Motor neuron (in vitro differentiated cells): Measurements from ENCODE around the gene AIF1L. TPM values are rescaled to one million over a fixed set of nuclear protein-coding genes. Genes with fewer than 3 reads are reported as not detected.
"Not testable (repeated sequence)": the region's sequence is repeated elsewhere in the genome, so short reads cannot be mapped to it uniquely, and the experiment has no call there.

Experiments used
- ATAC-seq, 8 experiments: fragments of 200-7000 bp; cut with Tn5 transposase; replicated peaks in 6 of 8; 2 replicates each; pipeline ENCODE4 v1.8.0; 2021; ENCODE audit warnings: mild to moderate bottlenecking in 8 of 8, moderate library complexity in 8 of 8
- H3K27ac ChIP-seq, 2 donors: fragments of 250-450 bp; sonication (Bioruptor Pico); 2 replicates each; pipeline ENCODE4 v1.9.0; 2021; ENCODE audit warnings: antibody characterized with exemption in 2 of 2, mild to moderate bottlenecking in 2 of 2, moderate library complexity in 1 of 2
- H3K4me1 ChIP-seq, 2 donors: fragments of 250-450 bp; sonication (Bioruptor Pico); replicated peaks in 1 of 2; 2 replicates each; pipeline ENCODE4 v1.6.1; 2021; ENCODE audit warnings: antibody characterized with exemption in 2 of 2, mild to moderate bottlenecking in 2 of 2, moderate library complexity in 1 of 2
- H3K4me3 ChIP-seq, 5 donors: fragments of 250-450 bp; sonication (Bioruptor Pico); 2 replicates each; pipeline ENCODE4 v1.9.0; 2021; ENCODE audit warnings: antibody characterized with exemption in 5 of 5, mild to moderate bottlenecking in 5 of 5, moderate library complexity in 4 of 5
- WGBS, 10 experiments: fragments of 450-650 bp; shearing (Covaris generic); methylation state at CpG; one replicate each; pipeline ENCODE4 v1.0.0; 2022; 5-methylcytosine and 5-hydroxymethylcytosine counted together
- in situ Hi-C, 9 experiments: fragments of 400-800 bp; cut with MboI; loops; one replicate each; pipeline ENCODE4 v1.15.0; 2021; ENCODE audit warnings: low sequenced_read_pairs in 9 of 9, low pct_unique_long_range_greater_than_20kb in 2 of 9; ENCODE audit not compliant: unreplicated experiment in 9 of 9
- total RNA-seq, 8 experiments: library from RNA; unstranded; fragments of 300-600 nt; gene quantifications; 2 replicates each; pipeline versions ENCODE4 v1.2.3 to v1.2.4, GENCODE V29; 2022

Gene AIF1L
- total RNA-seq, 8 experiments from 2014 or later = 1.2 to 24.5 (median 5.1) TPM

DNA sequence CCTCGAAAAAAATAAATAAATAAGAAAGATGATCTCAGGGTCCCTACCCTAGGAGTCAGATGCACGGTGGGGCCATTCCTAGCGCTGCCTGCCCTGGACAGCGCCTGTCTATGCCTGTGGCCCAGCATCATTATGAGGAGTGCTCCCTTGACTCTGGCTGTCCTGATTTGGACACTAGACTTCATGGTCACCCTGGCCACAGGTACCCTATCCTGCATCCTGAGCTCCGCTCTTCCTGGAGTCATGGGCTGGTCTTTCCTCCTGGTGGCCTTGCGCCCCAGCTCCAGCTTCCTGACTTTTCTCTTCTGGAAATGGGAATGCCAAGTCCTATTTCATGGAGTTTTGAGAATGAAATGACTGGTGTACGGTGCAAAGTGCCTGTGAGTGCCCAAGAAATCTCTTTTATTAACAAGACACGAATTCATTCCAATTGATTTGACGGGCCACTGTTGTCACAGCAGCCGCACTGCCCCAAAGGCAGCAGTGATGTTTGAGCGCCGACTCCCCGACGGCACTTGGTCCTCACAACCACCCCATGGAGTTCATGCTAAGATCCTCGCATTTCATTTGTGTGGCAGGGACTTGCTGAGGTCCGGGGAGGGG lies 564 bp upstream of the AIF1L start:
- H3K4me3 ChIP-seq = peak overlapping the region; percentile 32 to 69 (median 58)
- 0 to 80% (median 53%) methylated on average over 1 to 6 of the region's 16 CpGs; no CpG with 5 or more reads in 3 of the 10 experiments for WGBS, 10 experiments
- peaks cover 0 to 18% of the 10 kb centered on the region in 2 donors for H3K4me1 ChIP-seq
- ATAC-seq = no peak
- peak overlapping the region in 1 of 2 donors; percentile 13 for H3K27ac ChIP-seq
- in situ Hi-C loops = loop anchor here in 1 of 9 experiments (25.0 kb wide), 1 partner anchor 108 kb away; no protein-coding TSS in a partner anchor

DNA sequence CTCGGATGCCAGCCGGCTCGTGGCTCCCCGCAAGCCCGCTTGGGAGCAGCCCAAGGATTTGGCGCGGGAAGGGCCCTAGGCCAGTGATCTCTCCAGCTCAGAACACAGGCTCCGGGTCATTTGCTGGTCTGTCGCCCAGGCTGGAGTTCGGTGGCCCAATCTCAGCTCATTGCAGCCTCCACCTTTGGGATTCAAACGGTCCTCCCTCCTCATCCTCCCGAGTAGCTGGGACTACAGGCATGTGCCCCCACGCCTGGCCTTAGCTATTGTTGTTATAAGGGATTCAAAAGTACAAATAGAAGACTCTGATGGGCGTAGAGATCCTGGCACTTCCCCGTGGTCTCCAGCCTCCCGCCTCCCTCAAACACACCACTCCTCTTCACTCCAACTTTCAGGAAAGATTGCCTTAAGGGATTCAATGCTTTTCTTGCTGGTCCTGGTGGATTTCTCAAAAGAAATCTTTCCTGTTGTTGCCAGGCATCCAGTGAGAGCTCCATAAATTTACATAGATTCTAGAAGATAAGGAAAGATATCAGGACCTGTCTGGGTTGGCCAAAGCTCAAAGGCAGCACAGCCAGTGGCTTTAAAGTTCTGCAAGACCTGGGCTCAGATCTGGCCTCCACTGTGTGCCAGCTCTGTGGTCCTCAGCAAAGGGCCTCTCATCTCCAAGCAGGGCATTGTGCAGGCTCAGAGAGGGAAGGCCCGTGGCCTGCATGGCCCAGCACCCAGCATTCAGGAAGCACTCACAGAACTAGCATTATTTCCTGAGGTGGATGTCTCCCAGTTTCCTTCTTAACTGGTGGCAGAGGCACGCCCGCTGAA lies 1.0 kb downstream of the AIF1L start:
- H3K27ac ChIP-seq = peak overlapping the region in 1 of 2 donors; percentile 59
- H3K4me1 ChIP-seq = peaks cover 0 to 18% of the 10 kb centered on the region in 2 donors
- peak in 3 of 8 experiments; percentile 3 to 25 (median 12) for ATAC-seq
- peak overlapping the region; percentile 32 to 69 (median 58) for H3K4me3 ChIP-seq
- WGBS, 10 experiments = 14 to 100% (median 26%) methylated on average over 1 to 11 of the region's 19 CpGs; no CpG with 5 or more reads in 6 of the 10 experiments
- in situ Hi-C loops = loop anchor here in 1 of 9 experiments (25.0 kb wide), 1 partner anchor 110 kb away; no protein-coding TSS in a partner anchor

DNA sequence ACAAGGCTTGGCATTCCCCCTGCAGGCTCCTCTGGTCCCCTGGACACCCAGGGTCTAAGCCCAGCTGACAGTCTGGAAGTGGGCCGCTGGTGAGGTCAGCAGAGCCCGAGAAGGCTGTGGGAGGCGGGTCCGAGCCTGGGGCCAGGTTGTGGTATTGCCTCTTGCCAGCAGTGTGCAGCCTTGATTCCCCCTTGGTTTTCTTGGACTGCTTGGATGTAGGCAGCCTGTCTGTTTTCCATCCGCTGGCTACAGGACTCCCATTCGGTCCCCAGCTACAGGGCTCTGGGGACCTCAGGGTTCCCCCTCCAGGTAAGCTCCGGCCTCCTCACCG lies 1.6 kb downstream of the AIF1L start:
- Histone ChIP-seq H3K4me1 (peaks cover 0 to 18% of the 10 kb centered on the region in 2 donors), H3K4me3 (peak overlapping the region in 1 of 5 donors; percentile 63), H3K27ac (peak overlapping the region in 1 of 2 donors; percentile 59)
- no peak for ATAC-seq
- in situ Hi-C loops = loop anchor here in 1 of 9 experiments (25.0 kb wide), 1 partner anchor 111 kb away; no protein-coding TSS in a partner anchor
- WGBS, 10 experiments = 57 to 100% (median 73%) methylated on average over 1 to 6 of the region's 8 CpGs; no CpG with 5 or more reads in 5 of the 10 experiments

DNA sequence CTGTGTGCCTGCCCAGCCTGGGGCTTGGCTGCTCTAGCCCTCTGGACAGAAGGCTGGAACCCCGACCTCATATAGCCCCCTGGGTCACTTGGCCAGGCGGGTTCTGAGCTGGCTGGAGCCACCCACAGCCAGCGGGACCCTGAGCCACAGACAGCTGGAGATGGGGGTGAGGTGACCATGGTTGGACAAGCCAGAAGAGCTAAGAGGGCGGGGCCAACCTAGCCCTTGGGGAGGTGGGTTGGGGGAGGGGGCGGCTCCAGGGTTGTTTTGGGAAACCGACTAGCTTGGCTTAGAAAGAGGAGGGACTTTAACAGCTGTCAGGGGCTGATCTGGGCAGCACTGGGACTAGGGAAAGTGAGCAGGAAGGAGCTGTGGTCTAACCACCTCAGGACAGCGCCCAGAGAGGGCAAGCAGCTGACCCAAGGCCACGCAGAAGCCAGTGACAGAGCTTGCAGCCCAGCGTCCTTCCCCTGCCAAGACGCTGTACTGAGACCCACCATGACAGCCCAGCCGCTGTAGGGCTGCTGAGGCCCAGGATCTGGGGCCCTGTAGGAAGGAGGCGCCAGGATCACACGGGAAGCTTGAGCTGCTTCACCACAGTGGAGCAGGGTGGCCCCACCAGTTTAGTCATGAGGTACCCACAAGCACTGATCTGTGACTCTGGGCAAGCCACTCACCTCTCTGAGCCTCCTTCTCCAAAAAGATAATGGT lies 2.2 kb downstream of the AIF1L start:
- H3K27ac ChIP-seq = peak overlapping the region in 1 of 2 donors; percentile 59
- ATAC-seq = no peak
- peaks cover 0 to 18% of the 10 kb centered on the region in 2 donors for H3K4me1 ChIP-seq
- H3K4me3 ChIP-seq = no peak overlapping the region
- in situ Hi-C loops = loop anchor here in 1 of 9 experiments (25.0 kb wide), 1 partner anchor 111 kb away; no protein-coding TSS in a partner anchor
- WGBS, 10 experiments = 20 to 100% (median 80%) methylated on average over 1 to 2 of the region's 13 CpGs; no CpG with 5 or more reads in 5 of the 10 experiments

DNA sequence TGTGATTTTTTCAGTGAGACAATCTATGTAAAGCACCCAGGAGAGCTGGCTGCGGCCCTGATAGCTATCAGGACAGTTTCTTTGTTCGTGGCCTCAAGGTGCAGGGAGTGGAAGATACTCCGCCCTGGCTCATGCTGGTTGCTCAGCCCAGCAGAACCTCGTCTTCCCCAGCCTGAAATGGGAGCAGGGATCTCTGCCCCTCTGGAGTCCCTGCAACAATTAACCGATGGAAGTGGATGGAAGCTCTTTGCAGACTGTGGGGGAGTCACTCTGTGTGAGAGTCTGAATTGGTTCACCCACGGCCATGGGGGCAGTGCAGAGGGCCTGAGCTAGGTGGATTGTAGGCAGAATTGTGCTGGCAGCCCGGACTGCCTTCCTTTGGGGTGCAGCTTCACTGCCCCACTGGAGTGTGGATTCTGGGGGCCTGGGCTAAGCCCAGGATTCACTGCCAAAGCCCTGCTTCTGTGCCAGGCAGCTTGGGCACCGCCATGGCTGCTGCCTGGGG lies 2.8 kb downstream of the AIF1L start:
- 20 to 100% (median 81%) methylated on average over 1 to 5 of the region's 8 CpGs; no CpG with 5 or more reads in 4 of the 10 experiments for WGBS, 10 experiments
- in situ Hi-C loops = loop anchor here in 1 of 9 experiments (25.0 kb wide), 1 partner anchor 112 kb away; no protein-coding TSS in a partner anchor
- Histone ChIP-seq H3K4me1 (peaks cover 0 to 18% of the 10 kb centered on the region in 2 donors), H3K27ac (peak overlapping the region in 1 of 2 donors; percentile 31), H3K4me3 (no peak overlapping the region)
- no peak for ATAC-seq

DNA sequence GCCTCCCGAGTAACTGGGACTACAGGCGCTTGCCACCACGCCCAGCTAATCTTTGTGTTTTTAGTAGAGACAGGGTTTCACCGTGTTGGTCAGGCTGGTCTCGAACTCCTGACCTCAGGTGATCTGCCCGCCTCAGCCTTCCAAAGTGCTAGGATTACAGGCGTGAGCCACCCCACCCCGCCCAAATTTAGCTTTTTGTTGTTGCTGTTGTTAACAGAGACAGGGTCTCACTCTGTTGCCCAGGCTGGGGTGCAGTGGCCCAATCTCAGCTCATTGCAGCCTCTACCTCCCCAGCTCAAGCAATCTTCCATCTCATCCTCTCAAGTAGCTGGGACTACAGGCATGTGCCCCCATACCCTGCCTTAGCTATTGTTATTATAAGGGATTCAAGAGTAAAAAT lies 3.5 kb downstream of the AIF1L start:
- H3K4me3 ChIP-seq, ATAC-seq, H3K27ac ChIP-seq: not testable (repeated sequence)
- in situ Hi-C loops = loop anchor here in 1 of 9 experiments (25.0 kb wide), 1 partner anchor 113 kb away; no protein-coding TSS in a partner anchor
- peaks cover 0 to 18% of the 10 kb centered on the region in 2 donors for H3K4me1 ChIP-seq
- WGBS, 10 experiments = 80 to 100% (median 87%) methylated on average over 1 to 3 of the region's 8 CpGs; no CpG with 5 or more reads in 7 of the 10 experiments

DNA sequence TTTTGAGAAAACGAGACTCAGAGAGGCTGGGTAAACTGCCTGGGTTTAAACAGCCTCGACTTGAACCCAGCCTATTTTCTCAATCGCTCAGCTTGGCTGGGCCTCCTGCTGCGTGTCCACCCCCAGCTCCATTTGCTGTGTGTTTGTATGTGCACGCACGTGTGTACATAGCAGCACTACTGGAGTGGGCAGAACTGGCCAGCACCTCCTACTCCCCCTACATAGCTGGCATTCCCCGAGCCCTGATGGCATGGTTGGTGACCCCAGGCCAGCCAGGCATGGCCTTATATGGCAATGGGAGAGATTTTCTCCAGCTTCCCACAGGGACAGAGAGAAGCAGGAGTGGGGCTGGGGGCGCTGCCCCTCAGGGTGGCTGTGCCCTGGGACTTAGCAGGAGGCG lies 4.1 kb downstream of the AIF1L start:
- Histone ChIP-seq H3K4me3 (no peak overlapping the region), H3K4me1 (peaks cover 0 to 18% of the 10 kb centered on the region in 2 donors), H3K27ac (peak overlapping the region in 1 of 2 donors; percentile 13)
- in situ Hi-C loops = no loop called here
- WGBS, 10 experiments = 57 to 83% (median 78%) methylated on average over 1 to 6 of the region's 9 CpGs; no CpG with 5 or more reads in 4 of the 10 experiments
- ATAC-seq = no peak

DNA sequence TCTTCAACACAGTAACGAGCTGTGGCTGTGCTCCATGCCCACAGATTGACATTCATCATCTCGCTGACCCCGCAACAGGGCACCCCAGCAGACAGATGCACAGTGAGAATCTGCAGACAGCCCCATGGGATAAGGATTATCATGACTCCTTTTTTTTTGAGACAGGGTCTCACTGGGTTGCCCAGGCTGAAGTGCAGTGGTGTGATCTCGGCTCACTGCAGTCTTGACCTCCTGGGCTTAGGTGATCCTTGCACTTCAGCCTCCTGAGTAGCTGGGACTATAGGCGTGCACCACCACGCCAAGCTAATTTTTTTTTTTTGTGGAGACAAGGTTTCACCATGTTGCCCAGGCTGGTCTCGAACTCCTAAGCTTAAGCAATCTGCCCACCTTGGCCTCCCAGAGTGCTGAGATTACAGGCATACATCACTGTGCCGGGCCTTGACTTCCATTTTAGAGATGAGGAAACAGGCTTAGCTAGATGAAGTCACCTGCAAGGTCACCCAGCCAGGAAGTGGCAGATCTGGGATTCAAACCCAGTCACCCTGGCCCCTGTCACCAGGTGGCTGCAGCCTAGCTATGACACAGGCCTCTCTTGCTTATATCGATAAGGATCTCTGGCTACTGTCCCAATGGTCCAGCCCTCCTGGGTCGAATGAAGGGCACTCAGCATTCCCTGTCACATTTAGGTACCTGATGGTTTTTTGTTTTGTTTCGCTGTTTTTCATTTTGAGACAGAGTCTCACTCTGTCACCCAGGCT lies 5.1 kb downstream of the AIF1L start:
- peaks cover 0 to 18% of the 10 kb centered on the region in 2 donors for H3K4me1 ChIP-seq
- no peak for ATAC-seq
- peak overlapping the region; percentile 35 to 55 for H3K27ac ChIP-seq
- no peak overlapping the region for H3K4me3 ChIP-seq
- whole genome bisulfite sequencing, 10 experiments = 50 to 100% (median 87%) methylated on average over 1 to 6 of the region's 11 CpGs; no CpG with 5 or more reads in 2 of the 10 experiments
- in situ Hi-C loops = no loop called here

DNA sequence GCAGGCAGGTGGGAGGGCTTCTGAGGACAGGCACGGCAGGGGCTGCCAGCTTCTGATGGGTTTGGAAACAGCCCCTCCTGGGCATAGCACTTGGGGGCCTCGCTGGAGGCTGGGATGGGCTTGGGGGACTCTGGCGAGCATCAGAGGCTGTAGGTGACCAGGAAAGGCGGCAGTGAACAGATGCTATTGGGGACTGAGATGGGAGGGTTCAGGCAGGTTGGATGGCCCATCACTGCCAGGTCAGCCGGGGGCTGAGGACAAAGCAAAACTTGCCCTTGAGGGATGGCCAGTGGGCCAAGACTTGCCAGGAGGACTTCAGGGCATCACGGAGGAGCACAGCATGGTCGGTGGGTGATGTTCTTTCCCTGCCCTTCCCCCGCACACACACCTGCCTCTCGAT lies 6.7 kb downstream of the AIF1L start:
- Histone ChIP-seq H3K4me1 (peaks cover 0 to 8% of the 10 kb centered on the region in 2 donors), H3K27ac (peak overlapping the region; percentile 35 to 40), H3K4me3 (no peak overlapping the region)
- in situ Hi-C loops = no loop called here
- ATAC-seq = no peak
- WGBS, 10 experiments = 54 to 100% (median 100%) methylated on average over 1 to 3 of the region's 9 CpGs; no CpG with 5 or more reads in 5 of the 10 experiments

DNA sequence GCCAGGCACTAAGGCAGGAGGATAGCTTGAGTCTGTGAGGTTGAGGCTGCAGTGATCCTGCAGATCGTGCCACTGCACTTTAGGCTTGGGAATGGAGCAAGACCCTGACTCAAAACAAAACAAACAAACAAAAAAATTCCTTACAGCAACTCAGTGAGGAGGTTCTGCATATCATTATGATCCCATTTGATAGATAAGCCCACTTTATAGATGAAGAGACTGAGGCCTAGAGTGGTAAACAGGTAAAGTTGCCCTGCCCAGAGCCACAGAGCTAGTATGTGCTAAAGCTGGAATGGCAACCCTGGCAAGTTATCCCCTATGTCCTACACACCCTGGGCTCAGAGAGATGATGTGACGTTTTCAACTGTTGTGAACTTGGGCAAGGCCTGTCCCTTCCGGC lies 7.2 kb downstream of the AIF1L start:
- no peak overlapping the region for H3K4me3 ChIP-seq
- ATAC-seq = no peak
- WGBS, 10 experiments = 63 to 100% (median 95%) methylated on average over 1 to 3 of the region's 3 CpGs; no CpG with 5 or more reads in 4 of the 10 experiments
- peak overlapping the region in 1 of 2 donors; percentile 35 for H3K27ac ChIP-seq
- in situ Hi-C loops = no loop called here
- peaks cover 0 to 3% of the 10 kb centered on the region in 2 donors for H3K4me1 ChIP-seq

DNA sequence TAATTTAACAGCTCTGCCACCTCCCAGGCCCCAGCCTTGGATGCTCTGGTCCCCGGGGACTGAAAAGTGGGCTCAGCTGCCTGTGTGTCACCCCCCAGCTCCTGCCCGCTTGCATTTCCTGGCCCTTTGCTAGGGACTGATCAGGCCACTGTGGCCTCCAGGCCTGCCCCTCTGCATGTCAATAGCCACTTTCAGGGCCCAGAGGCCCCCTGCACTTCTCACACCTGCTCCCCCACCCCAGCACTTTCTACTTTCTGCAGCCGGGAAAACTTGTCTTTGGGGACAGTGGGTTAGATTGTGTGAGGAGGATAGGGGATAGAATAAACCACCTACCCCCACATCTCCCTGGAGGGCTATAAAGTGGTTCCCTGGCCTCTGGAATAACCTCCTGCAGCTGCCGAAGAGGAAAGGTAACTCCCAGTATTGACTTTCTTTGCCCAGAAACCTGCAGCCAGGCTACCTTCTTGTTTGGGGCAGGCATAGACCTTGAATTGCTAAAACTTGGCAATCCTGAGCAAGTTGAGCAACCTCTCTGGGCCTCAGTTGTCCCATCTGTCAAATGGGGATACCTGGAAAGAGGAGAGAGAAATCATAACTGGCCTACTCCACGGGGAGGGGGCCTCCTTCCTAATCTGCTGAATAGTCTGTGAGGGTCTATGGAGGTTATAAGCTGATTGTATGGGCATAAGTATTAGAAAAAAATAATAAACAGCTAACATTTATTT lies 7.8 kb downstream of the AIF1L start:
- peak overlapping the region in 1 of 2 donors; percentile 44 for H3K27ac ChIP-seq
- WGBS, 10 experiments = 17 to 90% (median 38%) methylated on average over 1 to 2 of the region's 5 CpGs; no CpG with 5 or more reads in 6 of the 10 experiments
- in situ Hi-C loops = no loop called here
- peak in 1 of 8 experiments; percentile 12 for ATAC-seq
- H3K4me3 ChIP-seq = no peak overlapping the region
- no peaks in the 10 kb centered on the region for H3K4me1 ChIP-seq
